ENCODE data around the gene LILRB3.

- TF ChIP-seq CTCF (IDR thresholded peaks at IDR 0.05) (no peak), POLR2A (IDR thresholded peaks at IDR 0.05) (no peak)
Measured at GRCh38 chr19:54218259-54218658, 4.5 kb downstream of the LILRB3 start.
